HepG2 (cell line): ENCODE measurements around the gene ZFR. TPM values are rescaled to one million over a fixed set of nuclear protein-coding genes. Genes with fewer than 3 reads are reported as not detected.

Source experiments
- CHD4 ChIP-seq: fragments of 200-600 bp; sonication (generic); IDR thresholded peaks from 2 replicates; pipeline ENCODE4 v1.7.0; 2017; ENCODE audit warnings: mild to moderate bottlenecking, low read length, borderline replicate concordance
- ELF3 ChIP-seq: IDR thresholded peaks from 2 replicates; pipeline ENCODE4 v1.6.1; 2016; ENCODE audit warnings: missing genetic modification reagents, missing compliant biosample characterization
- EP300 ChIP-seq, 3 experiments: sonication (generic) in 1 of 3; formaldehyde crosslinking in 1 of 3; IDR thresholded peaks; 2 replicates each; pipeline versions ENCODE4 v1.5.1 to v1.6.1; 2011 to 2020; ENCODE audit warnings: low read depth in 2 of 3, low read length in 2 of 3, borderline replicate concordance in 1 of 3, improper control_type of control experiment in 1 of 3, mild to moderate bottlenecking in 1 of 3, missing genetic modification reagents in 1 of 3, moderate library complexity in 1 of 3
- RXRA ChIP-seq: sonication (generic); formaldehyde crosslinking; IDR thresholded peaks from 2 replicates; pipeline ENCODE4 v1.5.1; 2020; ENCODE audit warnings: missing genetic modification reagents
- YEATS4 ChIP-seq: sonication (generic); formaldehyde crosslinking; IDR thresholded peaks from 2 replicates; pipeline ENCODE4 v1.4.0; 2020; ENCODE audit warnings: missing genetic modification reagents, borderline replicate concordance
- polyA plus RNA-seq, 8 experiments: library from polyadenylated mRNA; depleted of rRNA in 3 of 8; stranded (reverse) in 7 of 8; unstranded in 1 of 8; fragments of >200 nt; fragmentation: Illumina TruSeq in 4 of 8; extraction: Trizol in 4 of 8; gene quantifications; 2 replicates each; pipeline versions ENCODE4 v1.2.1 to v1.2.3, GENCODE V29; 2011 to 2016; ENCODE audit warnings: low read depth in 4 of 8, missing spikeins in 1 of 8, mixed read lengths in 1 of 8; ENCODE audit not compliant: insufficient read depth in 1 of 8
- total RNA-seq, 5 experiments: library from RNA; depleted of rRNA; stranded (reverse); fragments of >200 nt; fragmentation: Illumina TruSeq; extraction: Trizol; gene quantifications; 2 replicates each; pipeline ENCODE4 v1.2.3, GENCODE V29; 2016; ENCODE audit warnings: low read depth in 1 of 5
- TF ChIP-seq, protein P1 (sequence below): sonication (generic); formaldehyde crosslinking; IDR thresholded peaks from 2 replicates; pipeline ENCODE4 v1.5.0; 2020; ENCODE audit warnings: missing genetic modification reagents
- TF ChIP-seq, protein P2 (sequence below): IDR thresholded peaks from 2 replicates; pipeline ENCODE4 v1.6.1; 2012; ENCODE audit warnings: low read depth, low read length, improper control_type of control experiment
- TF ChIP-seq, protein P3 (sequence below): fragments of 450-650 bp; IDR thresholded peaks from 2 replicates; pipeline ENCODE4 v1.6.1; 2016
- TF ChIP-seq, protein P4 (sequence below): sonication (generic); formaldehyde crosslinking; IDR thresholded peaks from 2 replicates; pipeline ENCODE4 v1.9.0; 2022; ENCODE audit warnings: missing genetic modification reagents, mild to moderate bottlenecking, borderline replicate concordance
- TF ChIP-seq, protein P5 (sequence below): sonication (generic); formaldehyde crosslinking; IDR thresholded peaks from 2 replicates; pipeline ENCODE4 v1.4.0; 2020; ENCODE audit warnings: mild to moderate bottlenecking, missing genetic modification reagents
- TF ChIP-seq, protein P6 (sequence below): sonication (generic); formaldehyde crosslinking; IDR thresholded peaks from 2 replicates; pipeline ENCODE4 v1.9.0; 2021; ENCODE audit warnings: missing genetic modification reagents, borderline replicate concordance

The ZFR gene
- total and polyA plus RNA-seq, 2 of the 13 experiments (the other 11 are each of a cell fraction or from before 2014, with no cell fraction given): 89.0 to 92.8 TPM

DNA sequence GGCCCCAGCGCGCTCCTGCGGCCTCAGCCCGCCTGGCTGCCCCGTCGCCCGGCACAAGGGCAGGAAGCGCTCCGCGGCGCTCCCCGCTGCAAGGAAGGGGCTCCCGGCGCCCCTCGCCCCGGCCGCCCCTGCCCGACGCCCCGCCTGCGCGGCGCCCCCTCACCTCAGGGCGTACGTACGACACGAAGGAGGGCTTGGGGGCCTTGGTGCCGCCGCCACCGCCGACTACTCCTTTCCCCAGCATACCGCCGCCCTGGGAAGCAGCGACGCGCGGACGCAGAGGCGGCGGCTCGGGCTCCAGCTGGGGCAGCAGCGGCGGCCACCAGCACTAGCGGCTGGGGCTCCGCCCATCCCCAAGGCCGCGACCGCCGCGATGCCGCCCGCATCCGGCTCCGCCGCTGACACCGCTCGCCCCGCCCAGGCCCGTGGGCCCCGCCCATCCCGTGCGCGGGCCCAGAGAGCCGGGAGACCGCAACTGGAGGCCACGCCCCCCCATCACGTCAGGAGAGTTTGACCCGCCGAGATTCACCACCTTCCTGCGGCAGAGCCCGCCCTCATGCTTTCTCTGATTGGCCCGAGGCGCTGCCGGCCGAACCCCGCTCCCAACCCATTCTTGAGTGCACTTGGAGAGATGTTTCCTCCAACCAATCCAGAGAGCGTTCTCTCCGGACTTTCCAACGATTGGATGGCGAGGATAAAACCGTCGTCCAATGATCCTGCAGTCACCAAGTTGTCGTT, 131.8 kb downstream of the ZFR start, which contains the start of gene MTMR12 (continued):
- TF ChIP-seq, protein P1, sequence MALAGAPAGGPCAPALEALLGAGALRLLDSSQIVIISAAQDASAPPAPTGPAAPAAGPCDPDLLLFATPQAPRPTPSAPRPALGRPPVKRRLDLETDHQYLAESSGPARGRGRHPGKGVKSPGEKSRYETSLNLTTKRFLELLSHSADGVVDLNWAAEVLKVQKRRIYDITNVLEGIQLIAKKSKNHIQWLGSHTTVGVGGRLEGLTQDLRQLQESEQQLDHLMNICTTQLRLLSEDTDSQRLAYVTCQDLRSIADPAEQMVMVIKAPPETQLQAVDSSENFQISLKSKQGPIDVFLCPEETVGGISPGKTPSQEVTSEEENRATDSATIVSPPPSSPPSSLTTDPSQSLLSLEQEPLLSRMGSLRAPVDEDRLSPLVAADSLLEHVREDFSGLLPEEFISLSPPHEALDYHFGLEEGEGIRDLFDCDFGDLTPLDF: peak; percentile 22
- TF ChIP-seq, protein P2, sequence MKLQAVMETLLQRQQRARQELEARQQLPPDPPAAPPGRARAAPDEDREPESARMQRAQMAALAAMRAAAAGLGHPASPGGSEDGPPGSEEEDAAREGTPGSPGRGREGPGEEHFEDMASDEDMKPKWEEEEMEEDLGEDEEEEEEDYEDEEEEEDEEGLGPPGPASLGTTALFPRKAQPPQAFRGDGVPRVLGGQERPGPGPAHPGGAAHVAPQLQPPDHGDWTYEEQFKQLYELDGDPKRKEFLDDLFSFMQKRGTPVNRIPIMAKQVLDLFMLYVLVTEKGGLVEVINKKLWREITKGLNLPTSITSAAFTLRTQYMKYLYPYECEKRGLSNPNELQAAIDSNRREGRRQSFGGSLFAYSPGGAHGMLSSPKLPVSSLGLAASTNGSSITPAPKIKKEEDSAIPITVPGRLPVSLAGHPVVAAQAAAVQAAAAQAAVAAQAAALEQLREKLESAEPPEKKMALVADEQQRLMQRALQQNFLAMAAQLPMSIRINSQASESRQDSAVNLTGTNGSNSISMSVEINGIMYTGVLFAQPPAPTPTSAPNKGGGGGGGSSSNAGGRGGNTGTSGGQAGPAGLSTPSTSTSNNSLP: no peak
- peak; percentile 63 for TF ChIP-seq ELF3 (CRISPR knock-in tag)
- no peak for TF ChIP-seq CHD4
- TF ChIP-seq, protein P3, sequence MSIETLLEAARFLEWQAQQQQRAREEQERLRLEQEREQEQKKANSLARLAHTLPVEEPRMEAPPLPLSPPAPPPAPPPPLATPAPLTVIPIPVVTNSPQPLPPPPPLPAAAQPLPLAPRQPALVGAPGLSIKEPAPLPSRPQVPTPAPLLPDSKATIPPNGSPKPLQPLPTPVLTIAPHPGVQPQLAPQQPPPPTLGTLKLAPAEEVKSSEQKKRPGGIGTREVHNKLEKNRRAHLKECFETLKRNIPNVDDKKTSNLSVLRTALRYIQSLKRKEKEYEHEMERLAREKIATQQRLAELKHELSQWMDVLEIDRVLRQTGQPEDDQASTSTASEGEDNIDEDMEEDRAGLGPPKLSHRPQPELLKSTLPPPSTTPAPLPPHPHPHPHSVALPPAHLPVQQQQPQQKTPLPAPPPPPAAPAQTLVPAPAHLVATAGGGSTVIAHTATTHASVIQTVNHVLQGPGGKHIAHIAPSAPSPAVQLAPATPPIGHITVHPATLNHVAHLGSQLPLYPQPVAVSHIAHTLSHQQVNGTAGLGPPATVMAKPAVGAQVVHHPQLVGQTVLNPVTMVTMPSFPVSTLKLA: 0 out of 2 replicates have a peak, but pooled peaks have one; percentile 17
- no peak for TF ChIP-seq RXRA
- TF ChIP-seq YEATS4 (CRISPR knock-in tag): peak; percentile 68; the same call in 1 of the 2 replicates
- TF ChIP-seq, protein P4, sequence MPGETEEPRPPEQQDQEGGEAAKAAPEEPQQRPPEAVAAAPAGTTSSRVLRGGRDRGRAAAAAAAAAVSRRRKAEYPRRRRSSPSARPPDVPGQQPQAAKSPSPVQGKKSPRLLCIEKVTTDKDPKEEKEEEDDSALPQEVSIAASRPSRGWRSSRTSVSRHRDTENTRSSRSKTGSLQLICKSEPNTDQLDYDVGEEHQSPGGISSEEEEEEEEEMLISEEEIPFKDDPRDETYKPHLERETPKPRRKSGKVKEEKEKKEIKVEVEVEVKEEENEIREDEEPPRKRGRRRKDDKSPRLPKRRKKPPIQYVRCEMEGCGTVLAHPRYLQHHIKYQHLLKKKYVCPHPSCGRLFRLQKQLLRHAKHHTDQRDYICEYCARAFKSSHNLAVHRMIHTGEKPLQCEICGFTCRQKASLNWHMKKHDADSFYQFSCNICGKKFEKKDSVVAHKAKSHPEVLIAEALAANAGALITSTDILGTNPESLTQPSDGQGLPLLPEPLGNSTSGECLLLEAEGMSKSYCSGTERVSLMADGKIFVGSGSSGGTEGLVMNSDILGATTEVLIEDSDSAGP (CRISPR knock-in tag): no peak
- TF ChIP-seq, protein P5, sequence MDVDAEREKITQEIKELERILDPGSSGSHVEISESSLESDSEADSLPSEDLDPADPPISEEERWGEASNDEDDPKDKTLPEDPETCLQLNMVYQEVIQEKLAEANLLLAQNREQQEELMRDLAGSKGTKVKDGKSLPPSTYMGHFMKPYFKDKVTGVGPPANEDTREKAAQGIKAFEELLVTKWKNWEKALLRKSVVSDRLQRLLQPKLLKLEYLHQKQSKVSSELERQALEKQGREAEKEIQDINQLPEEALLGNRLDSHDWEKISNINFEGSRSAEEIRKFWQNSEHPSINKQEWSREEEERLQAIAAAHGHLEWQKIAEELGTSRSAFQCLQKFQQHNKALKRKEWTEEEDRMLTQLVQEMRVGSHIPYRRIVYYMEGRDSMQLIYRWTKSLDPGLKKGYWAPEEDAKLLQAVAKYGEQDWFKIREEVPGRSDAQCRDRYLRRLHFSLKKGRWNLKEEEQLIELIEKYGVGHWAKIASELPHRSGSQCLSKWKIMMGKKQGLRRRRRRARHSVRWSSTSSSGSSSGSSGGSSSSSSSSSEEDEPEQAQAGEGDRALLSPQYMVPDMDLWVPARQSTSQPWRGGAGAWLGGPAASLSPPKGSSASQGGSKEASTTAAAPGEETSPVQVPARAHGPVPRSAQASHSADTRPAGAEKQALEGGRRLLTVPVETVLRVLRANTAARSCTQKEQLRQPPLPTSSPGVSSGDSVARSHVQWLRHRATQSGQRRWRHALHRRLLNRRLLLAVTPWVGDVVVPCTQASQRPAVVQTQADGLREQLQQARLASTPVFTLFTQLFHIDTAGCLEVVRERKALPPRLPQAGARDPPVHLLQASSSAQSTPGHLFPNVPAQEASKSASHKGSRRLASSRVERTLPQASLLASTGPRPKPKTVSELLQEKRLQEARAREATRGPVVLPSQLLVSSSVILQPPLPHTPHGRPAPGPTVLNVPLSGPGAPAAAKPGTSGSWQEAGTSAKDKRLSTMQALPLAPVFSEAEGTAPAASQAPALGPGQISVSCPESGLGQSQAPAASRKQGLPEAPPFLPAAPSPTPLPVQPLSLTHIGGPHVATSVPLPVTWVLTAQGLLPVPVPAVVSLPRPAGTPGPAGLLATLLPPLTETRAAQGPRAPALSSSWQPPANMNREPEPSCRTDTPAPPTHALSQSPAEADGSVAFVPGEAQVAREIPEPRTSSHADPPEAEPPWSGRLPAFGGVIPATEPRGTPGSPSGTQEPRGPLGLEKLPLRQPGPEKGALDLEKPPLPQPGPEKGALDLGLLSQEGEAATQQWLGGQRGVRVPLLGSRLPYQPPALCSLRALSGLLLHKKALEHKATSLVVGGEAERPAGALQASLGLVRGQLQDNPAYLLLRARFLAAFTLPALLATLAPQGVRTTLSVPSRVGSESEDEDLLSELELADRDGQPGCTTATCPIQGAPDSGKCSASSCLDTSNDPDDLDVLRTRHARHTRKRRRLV (CRISPR knock-in tag): no peak
- TF ChIP-seq, protein P6, sequence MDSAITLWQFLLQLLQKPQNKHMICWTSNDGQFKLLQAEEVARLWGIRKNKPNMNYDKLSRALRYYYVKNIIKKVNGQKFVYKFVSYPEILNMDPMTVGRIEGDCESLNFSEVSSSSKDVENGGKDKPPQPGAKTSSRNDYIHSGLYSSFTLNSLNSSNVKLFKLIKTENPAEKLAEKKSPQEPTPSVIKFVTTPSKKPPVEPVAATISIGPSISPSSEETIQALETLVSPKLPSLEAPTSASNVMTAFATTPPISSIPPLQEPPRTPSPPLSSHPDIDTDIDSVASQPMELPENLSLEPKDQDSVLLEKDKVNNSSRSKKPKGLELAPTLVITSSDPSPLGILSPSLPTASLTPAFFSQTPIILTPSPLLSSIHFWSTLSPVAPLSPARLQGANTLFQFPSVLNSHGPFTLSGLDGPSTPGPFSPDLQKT (CRISPR knock-in tag): no peak
- peak in 1 of 2 experiments; percentile 9; a peak in 1 of 4 replicates for TF ChIP-seq EP300 (IDR thresholded peaks at IDR 0.05; ENCODE audit: low read depth in 2 of 2, low read length in 2 of 2)
- TF ChIP-seq EP300 (CRISPR knock-in tag; IDR thresholded peaks at IDR 0.05; ENCODE audit: borderline replicate concordance): no peak
